ENCODE results near the gene TRERF1.

DNA sequence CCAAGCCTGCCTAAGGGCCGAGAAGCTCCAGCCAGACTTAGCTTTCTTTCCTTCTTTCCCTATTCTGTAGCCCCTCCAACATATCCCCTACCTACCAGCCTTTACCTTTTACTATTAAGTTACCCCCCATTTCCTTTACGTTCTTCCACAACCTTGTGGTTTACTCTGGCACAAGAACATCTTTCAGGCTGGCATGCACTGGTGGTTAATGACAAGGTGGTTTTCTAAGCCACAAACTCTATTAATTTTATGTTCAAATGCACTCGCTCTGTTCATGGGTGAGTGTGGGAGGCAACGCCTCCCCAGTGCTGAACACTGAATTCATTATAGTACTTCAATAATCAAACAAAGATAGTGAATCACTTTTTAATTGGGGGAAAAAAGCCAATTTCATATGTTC lies 64.4 kb downstream of the TRERF1 start:
- TF ChIP-seq, protein P1, sequence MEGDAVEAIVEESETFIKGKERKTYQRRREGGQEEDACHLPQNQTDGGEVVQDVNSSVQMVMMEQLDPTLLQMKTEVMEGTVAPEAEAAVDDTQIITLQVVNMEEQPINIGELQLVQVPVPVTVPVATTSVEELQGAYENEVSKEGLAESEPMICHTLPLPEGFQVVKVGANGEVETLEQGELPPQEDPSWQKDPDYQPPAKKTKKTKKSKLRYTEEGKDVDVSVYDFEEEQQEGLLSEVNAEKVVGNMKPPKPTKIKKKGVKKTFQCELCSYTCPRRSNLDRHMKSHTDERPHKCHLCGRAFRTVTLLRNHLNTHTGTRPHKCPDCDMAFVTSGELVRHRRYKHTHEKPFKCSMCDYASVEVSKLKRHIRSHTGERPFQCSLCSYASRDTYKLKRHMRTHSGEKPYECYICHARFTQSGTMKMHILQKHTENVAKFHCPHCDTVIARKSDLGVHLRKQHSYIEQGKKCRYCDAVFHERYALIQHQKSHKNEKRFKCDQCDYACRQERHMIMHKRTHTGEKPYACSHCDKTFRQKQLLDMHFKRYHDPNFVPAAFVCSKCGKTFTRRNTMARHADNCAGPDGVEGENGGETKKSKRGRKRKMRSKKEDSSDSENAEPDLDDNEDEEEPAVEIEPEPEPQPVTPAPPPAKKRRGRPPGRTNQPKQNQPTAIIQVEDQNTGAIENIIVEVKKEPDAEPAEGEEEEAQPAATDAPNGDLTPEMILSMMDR (IDR thresholded peaks at IDR 0.05): no peak
- TF ChIP-seq POLR2A (IDR thresholded peaks at IDR 0.05): no peak

Measured in upper lobe of left lung (tissue), 4 donors.